SJCRH30 (cell line): ENCODE results near the gene TXNDC15. TPM values are rescaled to one million over a fixed set of nuclear protein-coding genes. Genes with fewer than 3 reads are reported as not detected.

ENCODE experiments used
- DNase-seq, 2 experiments: peaks; one replicate each; pipeline ENCODE4 v3.0.0-alpha.2; 2015 to 2020
- H3K27ac ChIP-seq: fragments of 250-450 bp; sonication (Bioruptor Pico); 2 replicates; pipeline ENCODE4 v1.5.1; 2020; ENCODE audit warnings: mild to moderate bottlenecking, moderate library complexity
- H3K27me3 ChIP-seq: fragments of 250-450 bp; sonication (Bioruptor Pico); 2 replicates; pipeline ENCODE4 v1.5.1; 2020; ENCODE audit warnings: mild to moderate bottlenecking, moderate library complexity
- H3K36me3 ChIP-seq: fragments of 250-450 bp; sonication (Bioruptor Pico); 2 replicates; pipeline ENCODE4 v1.5.1; 2020; ENCODE audit warnings: mild to moderate bottlenecking, moderate library complexity
- H3K4me1 ChIP-seq: fragments of 250-450 bp; sonication (Bioruptor Pico); 2 replicates; pipeline ENCODE4 v1.5.1; 2020; ENCODE audit warnings: mild to moderate bottlenecking, moderate library complexity
- H3K4me3 ChIP-seq: fragments of 250-450 bp; sonication (Bioruptor Pico); 2 replicates; pipeline ENCODE4 v1.5.1; 2020; ENCODE audit warnings: mild to moderate bottlenecking, moderate library complexity
- H3K9me3 ChIP-seq: fragments of 250-450 bp; sonication (Bioruptor Pico); replicated peaks from 2 replicates; pipeline ENCODE4 v1.5.1; 2020; ENCODE audit warnings: mild to moderate bottlenecking, moderate library complexity
- total RNA-seq: library from RNA; depleted of rRNA; stranded (reverse); fragments of >200 nt; shearing (Covaris generic); gene quantifications from 2 replicates; pipeline ENCODE4 v1.2.3, GENCODE V29; 2014; rRNA removed

Gene TXNDC15
- total RNA-seq, 1 experiment from 2014 or later, result 61.2 TPM

DNA sequence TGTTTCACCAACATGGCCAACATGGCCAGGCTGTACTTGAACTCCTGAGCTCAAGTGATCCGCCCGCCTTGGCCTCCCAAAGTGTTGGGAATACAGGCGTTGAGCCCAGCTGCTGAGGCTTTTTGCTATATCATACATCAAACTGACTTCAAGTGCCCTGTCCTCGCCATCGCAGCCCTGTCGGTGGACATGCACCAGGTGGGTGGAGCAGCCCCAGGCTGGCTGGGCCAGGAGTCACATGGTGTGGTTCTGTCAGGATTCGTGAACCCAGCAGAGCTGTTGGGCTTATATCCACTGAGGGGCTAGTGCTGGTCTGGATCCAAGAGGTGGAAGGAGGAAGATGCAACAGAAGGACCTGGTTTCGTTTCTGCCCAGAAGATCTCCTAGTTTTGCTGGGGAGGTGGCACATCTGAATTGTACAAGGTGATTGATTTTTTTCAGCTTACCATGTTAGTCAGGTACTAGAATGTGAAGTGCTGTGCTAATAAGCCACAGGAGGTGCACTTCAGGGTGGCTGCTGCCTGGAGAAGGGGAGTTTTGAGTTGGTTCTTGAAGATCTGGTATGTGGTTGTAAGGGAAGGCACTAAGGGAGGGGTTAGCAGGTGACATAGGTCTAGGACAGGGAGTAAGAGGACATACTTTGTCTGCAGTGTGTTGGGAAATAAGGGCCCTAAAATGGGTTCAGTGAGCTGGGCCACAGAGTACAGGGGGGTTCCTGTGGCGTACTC is 46.8 kb downstream of the TXNDC15 start:
- no peak for DNase-seq
- Histone ChIP-seq H3K9me3 (no peaks in the 10 kb centered on the region; the same call in 1 of the 2 replicates), H3K27me3 (no peaks in the 10 kb centered on the region), H3K4me1 (peaks cover 3% of the 10 kb centered on the region; the same call in 1 of the 2 replicates), H3K27ac (no peak overlapping the region), H3K36me3 (0 out of 2 replicates have a peak, but pooled peaks cover 6% of the 10 kb centered on the region), H3K4me3 (no peak overlapping the region)

DNA sequence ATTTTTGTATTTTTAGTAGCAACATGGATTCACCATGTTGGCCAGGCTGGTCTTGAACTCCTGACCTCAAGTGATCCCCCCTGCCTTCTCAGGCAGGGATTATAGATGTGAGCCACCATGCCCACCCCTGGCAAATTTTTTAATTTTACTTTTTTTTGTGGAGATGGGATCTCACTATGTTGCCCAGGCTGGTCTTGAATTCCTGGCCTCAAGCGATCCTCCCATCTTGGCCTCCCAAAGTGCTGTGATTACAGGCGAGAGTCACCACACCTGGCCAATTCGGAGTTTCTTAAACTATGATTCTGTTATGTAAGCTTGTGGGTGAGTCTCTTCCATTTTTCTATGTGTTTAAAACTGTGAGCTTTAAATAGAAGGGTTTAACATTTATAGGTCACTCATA is 58.3 kb downstream of the TXNDC15 start:
- H3K36me3 ChIP-seq, result peaks cover 11% of the 10 kb centered on the region
- no peaks in the 10 kb centered on the region for H3K27me3 ChIP-seq
- H3K9me3 ChIP-seq, result no peaks in the 10 kb centered on the region
- no peaks in the 10 kb centered on the region for H3K4me1 ChIP-seq
- no peak for DNase-seq
- H3K4me3 ChIP-seq, result no peak overlapping the region
- no peak overlapping the region for H3K27ac ChIP-seq

DNA sequence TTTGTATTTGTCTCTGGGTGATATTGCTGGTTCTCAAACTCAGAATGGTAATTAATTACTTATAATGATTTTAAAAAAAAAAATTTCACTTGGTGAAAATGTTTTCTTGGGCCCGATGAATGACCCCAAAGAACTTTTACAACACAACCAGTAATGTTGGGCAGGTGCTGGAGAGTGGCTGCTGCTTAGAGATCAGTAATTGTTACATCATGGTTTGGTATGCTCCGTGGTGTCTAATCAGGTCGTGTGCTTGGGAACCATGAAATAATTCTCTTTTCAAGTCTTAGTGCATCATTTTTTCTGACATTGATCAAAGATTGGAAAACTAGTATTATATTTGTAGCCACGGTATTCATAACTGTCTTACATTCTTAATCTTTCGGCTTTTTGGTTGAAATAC is 60.0 kb downstream of the TXNDC15 start:
- H3K36me3 ChIP-seq, result peaks cover 10% of the 10 kb centered on the region
- H3K27ac ChIP-seq, result no peak overlapping the region
- H3K27me3 ChIP-seq, result no peaks in the 10 kb centered on the region
- H3K9me3 ChIP-seq, result no peaks in the 10 kb centered on the region
- no peaks in the 10 kb centered on the region for H3K4me1 ChIP-seq
- DNase-seq, result no peak
- H3K4me3 ChIP-seq, result no peak overlapping the region

DNA sequence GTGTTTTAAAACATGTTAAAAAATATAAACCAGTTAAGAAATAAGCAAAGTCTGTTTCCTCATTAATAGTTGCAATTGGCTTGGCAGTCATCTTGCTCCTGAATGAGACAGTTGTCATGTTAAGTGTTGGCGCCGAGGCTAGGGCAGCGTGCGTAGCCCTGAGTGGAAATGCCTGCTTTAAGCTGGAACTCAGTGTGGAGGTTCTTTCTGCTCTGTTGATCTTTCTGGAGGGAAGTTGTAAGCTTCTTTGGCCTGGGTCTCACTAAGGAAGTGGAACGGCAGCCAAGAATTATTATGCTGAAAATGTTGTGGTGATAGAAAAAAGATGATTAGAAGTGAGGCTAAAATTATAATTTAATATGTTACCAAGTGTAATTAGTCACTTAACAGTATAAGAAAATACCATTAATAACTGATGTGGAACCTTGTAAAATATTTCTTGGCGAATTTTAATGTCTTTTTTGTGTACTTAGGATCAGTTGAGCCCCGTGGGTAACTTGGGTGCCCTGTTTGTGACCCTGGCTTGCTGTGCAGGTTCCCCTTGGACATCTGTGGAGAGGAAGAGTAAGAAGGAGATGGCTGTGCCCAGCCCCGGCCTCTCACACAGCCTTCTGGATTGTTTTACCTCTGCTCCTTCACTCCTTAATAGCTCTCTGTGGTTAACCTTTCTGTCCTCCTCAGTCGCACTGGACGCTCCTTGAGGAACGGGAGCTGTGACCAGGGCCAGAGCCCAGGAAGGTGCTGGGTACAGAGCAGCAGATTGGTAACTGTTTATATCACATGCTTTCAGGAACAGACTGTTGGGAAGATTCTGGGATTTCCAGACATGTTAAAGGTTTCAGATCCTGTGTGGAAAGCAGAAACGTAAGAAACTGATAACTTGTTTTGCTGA is 61.8 kb downstream of the TXNDC15 start:
- no peaks in the 10 kb centered on the region for H3K4me1 ChIP-seq
- H3K36me3 ChIP-seq, result peaks cover 10% of the 10 kb centered on the region
- DNase-seq, result no peak
- H3K27me3 ChIP-seq, result no peaks in the 10 kb centered on the region
- H3K9me3 ChIP-seq, result no peaks in the 10 kb centered on the region
- no peak overlapping the region for H3K27ac ChIP-seq
- no peak overlapping the region for H3K4me3 ChIP-seq

DNA sequence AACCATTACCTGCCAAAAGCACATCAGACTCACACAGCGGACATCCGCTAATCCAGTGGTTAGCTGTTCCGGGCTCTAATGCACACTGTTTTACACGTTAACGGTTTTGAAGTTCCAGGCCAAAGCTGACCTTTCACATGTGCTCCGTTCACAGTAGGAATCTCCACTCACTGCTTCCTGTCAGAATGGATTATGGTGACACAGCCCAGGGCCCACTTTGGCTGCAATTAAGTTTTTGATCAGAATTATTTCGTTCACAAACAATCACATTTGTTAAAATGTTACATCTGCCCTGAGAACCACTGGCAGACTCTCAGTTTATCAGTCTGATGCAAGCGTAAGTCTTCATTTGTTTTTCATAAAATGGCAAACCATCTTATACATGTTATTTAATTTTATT is 63.4 kb downstream of the TXNDC15 start:
- Histone ChIP-seq H3K27ac (no peak overlapping the region), H3K9me3 (no peaks in the 10 kb centered on the region), H3K36me3 (peaks cover 6% of the 10 kb centered on the region), H3K4me3 (no peak overlapping the region), H3K4me1 (no peaks in the 10 kb centered on the region), H3K27me3 (no peaks in the 10 kb centered on the region)
- DNase-seq, result no peak

DNA sequence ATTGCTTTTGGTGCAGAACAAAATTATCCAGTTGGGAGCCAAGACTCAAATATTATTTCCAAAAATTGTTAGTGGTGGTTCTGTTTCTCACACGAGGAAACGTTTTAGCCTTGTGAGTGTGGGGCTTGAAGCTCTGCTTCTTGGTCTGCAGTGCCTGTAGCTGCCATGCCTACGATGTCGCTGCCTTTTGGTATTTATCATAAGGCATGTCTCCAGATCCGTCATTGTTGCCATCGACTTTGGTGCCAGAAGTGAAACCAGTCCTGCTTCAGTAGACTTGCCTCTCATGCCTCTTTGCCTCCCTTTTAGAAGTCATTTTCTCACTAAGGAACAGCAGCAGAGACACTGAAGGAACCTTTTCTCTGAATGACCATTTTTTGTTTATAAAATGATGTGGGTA is 63.9 kb downstream of the TXNDC15 start:
- Histone ChIP-seq H3K27ac (no peak overlapping the region), H3K4me1 (no peaks in the 10 kb centered on the region), H3K27me3 (no peaks in the 10 kb centered on the region), H3K4me3 (no peak overlapping the region), H3K36me3 (peaks cover 3% of the 10 kb centered on the region; the same call in 1 of the 2 replicates), H3K9me3 (no peaks in the 10 kb centered on the region)
- no peak for DNase-seq

DNA sequence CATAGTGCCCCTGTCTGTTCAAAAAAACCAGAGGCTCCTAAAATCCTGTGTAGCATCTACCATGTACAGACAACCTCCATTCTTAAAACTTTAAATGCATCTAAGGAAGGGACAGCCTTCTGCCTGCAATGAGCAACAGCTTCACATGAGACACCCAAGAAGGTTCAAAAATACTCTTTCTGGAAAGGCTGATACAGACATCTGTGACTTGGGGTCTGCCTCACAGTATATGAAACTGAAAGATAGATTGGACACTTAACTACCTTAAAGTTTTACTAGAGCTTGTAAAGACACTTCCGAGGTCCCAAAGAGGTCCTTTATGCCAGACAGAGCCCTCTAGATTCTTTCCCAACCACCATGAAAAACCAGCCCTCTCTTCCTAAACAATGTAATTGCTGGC is 65.3 kb downstream of the TXNDC15 start:
- Histone ChIP-seq H3K36me3 (peaks cover 3% of the 10 kb centered on the region; the same call in 1 of the 2 replicates), H3K27me3 (no peaks in the 10 kb centered on the region), H3K9me3 (no peaks in the 10 kb centered on the region), H3K4me1 (no peaks in the 10 kb centered on the region), H3K27ac (no peak overlapping the region), H3K4me3 (no peak overlapping the region)
- DNase-seq, result no peak

DNA sequence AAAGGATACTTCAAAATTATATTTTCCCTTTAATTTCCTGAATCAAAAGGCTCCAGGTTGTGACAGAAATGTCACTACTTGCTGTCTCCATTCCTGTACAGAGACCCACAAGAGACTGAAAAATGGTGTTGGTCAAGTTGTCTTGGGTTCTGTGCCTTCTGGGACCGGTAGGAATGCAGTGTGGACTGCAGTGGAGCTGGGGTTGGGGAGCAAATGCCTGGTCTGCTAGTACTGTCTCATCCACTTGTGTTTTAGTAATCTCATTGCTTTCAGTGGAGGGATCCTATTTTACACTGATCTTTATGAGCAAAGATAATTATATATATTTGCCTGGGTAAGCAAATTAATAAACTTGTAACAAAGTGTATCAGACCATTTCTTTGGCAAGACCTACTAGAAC is 69.4 kb downstream of the TXNDC15 start:
- Histone ChIP-seq H3K27me3 (no peaks in the 10 kb centered on the region), H3K4me3 (no peak overlapping the region), H3K27ac (no peak overlapping the region), H3K36me3 (peaks cover 3% of the 10 kb centered on the region; the same call in 1 of the 2 replicates), H3K4me1 (no peaks in the 10 kb centered on the region), H3K9me3 (no peaks in the 10 kb centered on the region)
- DNase-seq, result no peak

DNA sequence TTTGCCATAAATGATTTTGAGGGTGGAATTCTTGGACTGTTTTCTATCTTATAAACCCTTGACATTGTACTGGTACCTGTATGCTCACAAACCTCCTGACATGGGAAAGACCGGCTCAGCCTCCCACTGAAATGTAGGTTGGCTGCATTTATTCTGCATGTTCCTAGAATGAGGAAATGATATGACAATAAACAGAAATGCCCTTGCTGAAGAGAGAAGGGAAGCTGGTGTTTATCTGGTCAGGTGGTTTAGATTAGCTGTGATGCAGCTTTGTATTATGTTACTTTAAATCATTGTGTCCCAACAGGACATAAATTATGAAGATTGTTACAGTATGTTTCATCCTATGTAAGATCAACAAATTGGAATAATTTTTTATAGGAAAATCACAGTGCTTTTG is 70.5 kb downstream of the TXNDC15 start:
- Histone ChIP-seq H3K4me1 (no peaks in the 10 kb centered on the region), H3K4me3 (no peak overlapping the region), H3K27ac (no peak overlapping the region), H3K9me3 (no peaks in the 10 kb centered on the region), H3K36me3 (no peaks in the 10 kb centered on the region), H3K27me3 (no peaks in the 10 kb centered on the region)
- no peak for DNase-seq

DNA sequence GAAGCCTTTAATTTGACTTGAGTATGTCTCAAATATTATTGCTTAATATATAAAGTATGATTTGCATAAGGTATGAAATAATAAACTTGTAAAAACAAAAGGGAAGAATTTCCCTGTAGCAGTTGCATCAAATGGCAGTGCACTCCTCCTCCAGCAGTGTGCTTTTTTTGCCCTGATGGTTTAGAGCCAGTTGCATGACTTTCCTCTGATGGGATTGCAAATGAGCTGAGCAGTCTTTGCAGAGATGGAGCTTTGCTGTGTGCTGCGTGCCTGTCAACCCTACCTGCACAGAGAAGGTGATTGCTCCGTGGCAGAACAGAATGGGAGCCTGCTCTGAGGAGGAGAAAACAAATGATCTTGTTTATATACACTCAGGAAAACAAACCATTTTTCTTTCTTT is 70.9 kb downstream of the TXNDC15 start:
- Histone ChIP-seq H3K4me3 (no peak overlapping the region), H3K36me3 (no peaks in the 10 kb centered on the region), H3K9me3 (no peaks in the 10 kb centered on the region), H3K27me3 (no peaks in the 10 kb centered on the region), H3K4me1 (no peaks in the 10 kb centered on the region), H3K27ac (no peak overlapping the region)
- DNase-seq, result no peak

DNA sequence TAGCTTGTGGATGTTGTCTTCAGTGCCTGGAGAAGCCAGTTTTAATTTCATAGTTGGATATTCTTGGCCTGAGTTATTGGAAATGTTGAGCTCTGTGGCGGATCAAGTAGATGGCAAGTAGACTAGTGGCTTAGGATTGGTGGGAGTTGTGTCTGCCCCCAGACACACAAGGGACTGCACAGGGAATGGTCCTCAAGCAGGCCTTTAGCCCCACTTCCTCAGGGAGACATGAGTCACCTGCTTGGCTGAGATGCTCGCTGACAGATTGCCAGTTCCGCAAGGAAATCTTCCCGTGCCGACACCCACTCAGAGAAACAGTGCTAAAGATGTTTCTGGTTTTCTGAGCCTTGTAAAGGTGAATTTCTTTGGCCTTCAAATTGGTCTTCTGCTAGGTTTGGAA is 74.7 kb downstream of the TXNDC15 start:
- Histone ChIP-seq H3K27me3 (no peaks in the 10 kb centered on the region), H3K4me1 (no peaks in the 10 kb centered on the region), H3K4me3 (no peak overlapping the region), H3K9me3 (no peaks in the 10 kb centered on the region), H3K27ac (no peak overlapping the region), H3K36me3 (no peaks in the 10 kb centered on the region)
- DNase-seq, result no peak

DNA sequence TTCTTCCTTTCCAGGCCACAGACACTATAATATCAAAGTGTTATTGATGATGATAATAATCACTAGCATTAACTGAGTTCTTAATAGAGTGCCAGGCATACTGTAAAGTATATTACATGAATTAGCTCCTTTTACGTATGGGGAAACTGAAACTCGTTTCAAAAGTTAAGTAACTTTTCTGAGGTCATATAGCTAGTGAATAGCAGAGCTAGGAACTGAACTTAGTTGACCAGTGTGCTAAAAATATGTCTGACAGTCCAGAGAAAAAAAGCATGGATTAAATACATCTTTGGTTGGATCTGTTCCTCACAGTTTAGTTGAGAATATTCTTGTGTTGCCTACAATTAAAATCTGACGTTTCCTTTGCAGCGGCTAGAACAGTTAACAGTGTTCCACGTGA is 75.1 kb downstream of the TXNDC15 start:
- Histone ChIP-seq H3K36me3 (no peaks in the 10 kb centered on the region), H3K4me3 (no peak overlapping the region), H3K27ac (no peak overlapping the region), H3K4me1 (no peaks in the 10 kb centered on the region), H3K27me3 (no peaks in the 10 kb centered on the region), H3K9me3 (no peaks in the 10 kb centered on the region)
- no peak for DNase-seq

Other genes starting within 250 kb of the TXNDC15 start
- 48.9 and 66.7 TPM in 2 replicates for gene SAR1B, start 241.5 kb upstream of the TXNDC15 start, total RNA-seq
- 21.8 and 22.5 TPM in 2 replicates for gene SEC24A, start 225.6 kb upstream of the TXNDC15 start, total RNA-seq
- 27.5 and 31.4 TPM in 2 replicates for gene CAMLG, start 135.8 kb upstream of the TXNDC15 start, total RNA-seq
- 84.0 and 102 TPM in 2 replicates for gene DDX46, start 115.6 kb upstream of the TXNDC15 start, total RNA-seq
- gene C5orf24, start 28.4 kb upstream of the TXNDC15 start, total RNA-seq, result 50.9 and 62.9 TPM in 2 replicates
- 8.5 and 9.3 TPM in 2 replicates for gene PCBD2, start 30.8 kb downstream of the TXNDC15 start, total RNA-seq
- not detected in 2 replicates for gene CATSPER3, start 93.5 kb downstream of the TXNDC15 start, total RNA-seq
- gene PITX1, start 159.9 kb downstream of the TXNDC15 start, total RNA-seq, result 37.8 and 38.5 TPM in 2 replicates